CD4-positive, alpha-beta memory T cell (primary cell): ENCODE measurements around the gene UROS. TPM values are rescaled to one million over a fixed set of nuclear protein-coding genes. Genes with fewer than 3 reads are reported as not detected.

Experiments used
- CTCF ChIA-PET: fragments of 350-600 bp; sonication (Branson Sonifier 250); formaldehyde crosslinking; loops from one replicate; lab custom pipeline; 2021; ENCODE audit warnings: inconsistent platforms; ENCODE audit not compliant: partially characterized antibody; lab: Charles Lee
- POLR2A ChIA-PET: fragments of 350-600 bp; sonication (Branson Sonifier 250); formaldehyde crosslinking; loops from one replicate; lab custom pipeline; 2021; ENCODE audit not compliant: partially characterized antibody; lab: Charles Lee
- DNase-seq, 5 donors: peaks; one replicate each; pipeline versions ENCODE4 v3.0.0 to v3.0.0-alpha.2; 2020 to 2022; ENCODE audit warnings: mixed read lengths in 1 of 5
- H3K27ac ChIP-seq: one replicate; pipeline ENCODE4 v1.7.0; 2013; ENCODE audit warnings: low read depth, low read length
- H3K27me3 ChIP-seq: 2 replicates; pipeline ENCODE4 v1.7.0; 2013; ENCODE audit warnings: mild to moderate bottlenecking, low read length, moderate library complexity; ENCODE audit not compliant: insufficient read depth
- H3K36me3 ChIP-seq: 2 replicates; pipeline ENCODE4 v1.7.0; 2013; ENCODE audit warnings: mild to moderate bottlenecking, low read length, moderate library complexity; ENCODE audit not compliant: insufficient read depth
- H3K4me1 ChIP-seq: 2 replicates; pipeline ENCODE4 v1.7.0; 2013; ENCODE audit warnings: mild to moderate bottlenecking, low read length, moderate library complexity; ENCODE audit not compliant: insufficient read depth
- H3K4me3 ChIP-seq, 2 donors: one replicate each; pipeline ENCODE4 v1.7.0; 2013; ENCODE audit warnings: low read length in 2 of 2, mild to moderate bottlenecking in 1 of 2
- H3K9me3 ChIP-seq, 2 donors: one replicate each; pipeline ENCODE4 v1.7.0; 2013; ENCODE audit warnings: low read length in 2 of 2, control low read depth in 1 of 2; ENCODE audit not compliant: control insufficient read depth in 1 of 2
- H3K27ac Mint-ChIP-seq, 7 donors: one replicate each; pipeline ENCODE4 v1.8.0; 2020 to 2021; ENCODE audit warnings: mixed read lengths in 7 of 7, mild to moderate bottlenecking in 6 of 7, inconsistent platforms in 3 of 7, moderate library complexity in 3 of 7
- H3K27me3 Mint-ChIP-seq, 2 donors: one replicate each; pipeline ENCODE4 v1.8.0; 2020 to 2021; ENCODE audit warnings: mixed read lengths in 2 of 2
- H3K36me3 Mint-ChIP-seq, 2 donors: one replicate each; pipeline ENCODE4 v1.8.0; 2020 to 2021; ENCODE audit warnings: mixed read lengths in 2 of 2, inconsistent platforms in 1 of 2, mild to moderate bottlenecking in 1 of 2
- H3K4me1 Mint-ChIP-seq, 4 donors: one replicate each; pipeline ENCODE4 v1.8.0; 2020 to 2021; ENCODE audit warnings: mixed read lengths in 4 of 4, mild to moderate bottlenecking in 1 of 4
- H3K4me3 Mint-ChIP-seq, 8 donors: one replicate each; pipeline ENCODE4 v1.8.0; 2020 to 2021; ENCODE audit warnings: mixed read lengths in 8 of 8, mild to moderate bottlenecking in 7 of 8, moderate library complexity in 6 of 8, inconsistent platforms in 3 of 8
- H3K9me3 Mint-ChIP-seq, 8 donors: one replicate each; pipeline ENCODE4 v1.8.0; 2020 to 2021; ENCODE audit warnings: mixed read lengths in 8 of 8, mild to moderate bottlenecking in 5 of 8, inconsistent platforms in 3 of 8, moderate library complexity in 1 of 8
- intact Hi-C: fragments of 100-400 bp; cut with micrococcal nuclease; formaldehyde crosslinking; loops from one replicate; pipeline ENCODE4 v1.15.1; 2023
- polyA plus RNA-seq, 2 donors: library from polyadenylated mRNA; unstranded; fragments of 300-500 nt; fragmentation: Illumina TruSeq; gene quantifications; one replicate each; pipeline ENCODE4 v1.2.3, GENCODE V29; 2021
- total RNA-seq, 2 experiments: library from RNA; stranded (reverse); gene quantifications; one replicate each; pipeline ENCODE4 v1.2.3, GENCODE V29; 2021

The UROS gene
- total and polyA plus RNA-seq, 4 experiments from 2014 or later = 38.8 to 69.8 (median 48.6) TPM

- Mint-ChIP-seq H3K4me3 (no peak overlapping the region), H3K9me3 (no peaks in the 10 kb centered on the region), H3K27ac (no peak overlapping the region), H3K27me3 (peaks cover 0 to 2% of the 10 kb centered on the region in 2 donors), H3K36me3 (peaks cover 0 to 3% of the 10 kb centered on the region in 2 donors), H3K4me1 (no peaks in the 10 kb centered on the region)
- intact Hi-C loops = no loop called here
- Histone ChIP-seq H3K4me3 (no peak overlapping the region), H3K36me3 (no peaks in the 10 kb centered on the region), H3K27ac (no peak overlapping the region), H3K27me3 (no peaks in the 10 kb centered on the region), H3K9me3 (no peaks in the 10 kb centered on the region), H3K4me1 (no peaks in the 10 kb centered on the region)
- ChIA-PET POLR2A (no interaction called here), CTCF (no interaction called here)
- DNase-seq = no peak
These were observed 43.4 kb downstream of the UROS start for GRCh38 chr10:125779403-125780327.

GRCh38 chr10:125778556-125778955, 44.5 kb downstream of the UROS start:
- no peaks in the 10 kb centered on the region for H3K36me3 Mint-ChIP-seq
- H3K27me3 Mint-ChIP-seq = peaks cover 0 to 5% of the 10 kb centered on the region in 2 donors
- H3K4me3 Mint-ChIP-seq = no peak overlapping the region
- no peak for DNase-seq
- H3K36me3 ChIP-seq = no peaks in the 10 kb centered on the region
- H3K4me1 Mint-ChIP-seq = no peaks in the 10 kb centered on the region
- no peaks in the 10 kb centered on the region for H3K4me1 ChIP-seq
- H3K27ac ChIP-seq = no peak overlapping the region
- intact Hi-C loops = no loop called here
- no peaks in the 10 kb centered on the region for H3K9me3 ChIP-seq
- CTCF ChIA-PET = no interaction called here
- no peaks in the 10 kb centered on the region for H3K27me3 ChIP-seq
- no peak overlapping the region for H3K4me3 ChIP-seq
- H3K9me3 Mint-ChIP-seq = peaks cover 0 to 3% (median 0%) of the 10 kb centered on the region in 8 donors
- H3K27ac Mint-ChIP-seq = no peak overlapping the region
- POLR2A ChIA-PET = no interaction called here

- Histone ChIP-seq H3K4me3 (no peak overlapping the region), H3K27me3 (no peaks in the 10 kb centered on the region), H3K36me3 (no peaks in the 10 kb centered on the region), H3K4me1 (no peaks in the 10 kb centered on the region), H3K27ac (no peak overlapping the region), H3K9me3 (no peaks in the 10 kb centered on the region)
- no peaks in the 10 kb centered on the region for H3K4me1 Mint-ChIP-seq
- POLR2A ChIA-PET = no interaction called here
- no peak overlapping the region for H3K4me3 Mint-ChIP-seq
- CTCF ChIA-PET = no interaction called here
- H3K9me3 Mint-ChIP-seq = peaks cover 0 to 3% (median 0%) of the 10 kb centered on the region in 8 donors
- H3K27me3 Mint-ChIP-seq = peaks cover 0 to 5% of the 10 kb centered on the region in 2 donors
- intact Hi-C loops = no loop called here
- no peak overlapping the region for H3K27ac Mint-ChIP-seq
- no peaks in the 10 kb centered on the region for H3K36me3 Mint-ChIP-seq
- no peak for DNase-seq
These were observed 45.3 kb downstream of the UROS start for GRCh38 chr10:125777806-125778205.

GRCh38 chr10:125775491-125776106, 47.5 kb downstream of the UROS start, which contains the start of gene MMP21:
TSS of gene MMP21 (minus strand) at chr10:125775821. CDS start at chr10:125775821, 0 bp downstream.
- intact Hi-C loops = no loop called here
- H3K36me3 Mint-ChIP-seq = no peaks in the 10 kb centered on the region
- no peak within 1 kb of the TSS for H3K4me3 ChIP-seq
- POLR2A ChIA-PET = no interaction called here
- no peak for DNase-seq
- CTCF ChIA-PET = no interaction called here
- peaks cover 0 to 3% (median 0%) of the 10 kb centered on the region in 8 donors for H3K9me3 Mint-ChIP-seq
- H3K27me3 Mint-ChIP-seq = peaks cover 0 to 5% of the 10 kb centered on the region in 2 donors
- H3K27ac ChIP-seq = no peak within 1 kb of the TSS
- H3K27me3 ChIP-seq = no peaks in the 10 kb centered on the region
- H3K9me3 ChIP-seq = no peaks in the 10 kb centered on the region
- H3K4me1 ChIP-seq = no peaks in the 10 kb centered on the region
- no peaks in the 10 kb centered on the region for H3K36me3 ChIP-seq
- H3K4me3 Mint-ChIP-seq = no peak within 1 kb of the TSS
- H3K4me1 Mint-ChIP-seq = no peaks in the 10 kb centered on the region
- H3K27ac Mint-ChIP-seq = no peak within 1 kb of the TSS

GRCh38 chr10:125774581-125775191, 48.4 kb downstream of the UROS start:
- Mint-ChIP-seq H3K4me3 (peak overlapping the region in 1 of 8 donors; percentile 36), H3K9me3 (peaks cover 0 to 3% (median 0%) of the 10 kb centered on the region in 8 donors), H3K27me3 (peaks cover 0 to 5% of the 10 kb centered on the region in 2 donors), H3K27ac (peak overlapping the region in 2 of 7 donors; percentile 30 to 45), H3K4me1 (no peaks in the 10 kb centered on the region), H3K36me3 (peaks cover 0 to 2% of the 10 kb centered on the region in 2 donors)
- H3K4me1 ChIP-seq = no peaks in the 10 kb centered on the region
- intact Hi-C loops = no loop called here
- no peak overlapping the region for H3K4me3 ChIP-seq
- no peak for DNase-seq
- H3K27me3 ChIP-seq = no peaks in the 10 kb centered on the region
- ChIA-PET POLR2A (no interaction called here), CTCF (no interaction called here)
- H3K9me3 ChIP-seq = no peaks in the 10 kb centered on the region
- no peaks in the 10 kb centered on the region for H3K36me3 ChIP-seq
- H3K27ac ChIP-seq = no peak overlapping the region

GRCh38 chr10:125773687-125774543, 49.1 kb downstream of the UROS start:
- DNase-seq = no peak
- no peaks in the 10 kb centered on the region for H3K4me1 ChIP-seq
- H3K27ac ChIP-seq = no peak overlapping the region
- ChIA-PET POLR2A (no interaction called here), CTCF (no interaction called here)
- peaks cover 6 to 8% of the 10 kb centered on the region in 2 donors for H3K36me3 Mint-ChIP-seq
- intact Hi-C loops = no loop called here
- no peaks in the 10 kb centered on the region for H3K27me3 ChIP-seq
- no peaks in the 10 kb centered on the region for H3K4me1 Mint-ChIP-seq
- no peak overlapping the region for H3K4me3 ChIP-seq
- peaks cover 0 to 3% (median 0%) of the 10 kb centered on the region in 8 donors for H3K9me3 Mint-ChIP-seq
- no peaks in the 10 kb centered on the region for H3K9me3 ChIP-seq
- peak overlapping the region in 2 of 7 donors; percentile 30 to 45 for H3K27ac Mint-ChIP-seq
- peak overlapping the region in 1 of 8 donors; percentile 36 for H3K4me3 Mint-ChIP-seq
- no peaks in the 10 kb centered on the region for H3K36me3 ChIP-seq
- H3K27me3 Mint-ChIP-seq = peaks cover 0 to 3% of the 10 kb centered on the region in 2 donors
